Measurements from ENCODE around the gene FMO5.

DNA sequence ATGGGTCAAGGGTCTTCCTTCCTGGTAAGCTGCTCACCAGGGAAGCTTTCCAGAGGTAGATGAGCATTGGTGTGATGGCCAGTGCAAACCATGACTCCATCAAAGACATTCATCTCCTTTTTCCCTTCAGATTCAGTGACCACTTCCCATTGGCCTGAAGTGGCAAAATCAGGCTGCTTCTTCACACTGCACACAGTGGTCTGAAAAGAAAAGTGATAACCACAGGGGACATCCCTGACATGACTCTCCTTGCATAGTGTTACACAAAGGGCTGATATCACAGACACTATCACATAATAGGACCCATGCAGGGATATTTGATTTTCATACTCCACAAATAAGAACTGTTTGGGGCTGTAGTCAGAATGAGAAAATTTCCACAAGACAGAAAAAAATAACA is 11.9 kb downstream of the FMO5 start:
- TF ChIP-seq, protein P1, sequence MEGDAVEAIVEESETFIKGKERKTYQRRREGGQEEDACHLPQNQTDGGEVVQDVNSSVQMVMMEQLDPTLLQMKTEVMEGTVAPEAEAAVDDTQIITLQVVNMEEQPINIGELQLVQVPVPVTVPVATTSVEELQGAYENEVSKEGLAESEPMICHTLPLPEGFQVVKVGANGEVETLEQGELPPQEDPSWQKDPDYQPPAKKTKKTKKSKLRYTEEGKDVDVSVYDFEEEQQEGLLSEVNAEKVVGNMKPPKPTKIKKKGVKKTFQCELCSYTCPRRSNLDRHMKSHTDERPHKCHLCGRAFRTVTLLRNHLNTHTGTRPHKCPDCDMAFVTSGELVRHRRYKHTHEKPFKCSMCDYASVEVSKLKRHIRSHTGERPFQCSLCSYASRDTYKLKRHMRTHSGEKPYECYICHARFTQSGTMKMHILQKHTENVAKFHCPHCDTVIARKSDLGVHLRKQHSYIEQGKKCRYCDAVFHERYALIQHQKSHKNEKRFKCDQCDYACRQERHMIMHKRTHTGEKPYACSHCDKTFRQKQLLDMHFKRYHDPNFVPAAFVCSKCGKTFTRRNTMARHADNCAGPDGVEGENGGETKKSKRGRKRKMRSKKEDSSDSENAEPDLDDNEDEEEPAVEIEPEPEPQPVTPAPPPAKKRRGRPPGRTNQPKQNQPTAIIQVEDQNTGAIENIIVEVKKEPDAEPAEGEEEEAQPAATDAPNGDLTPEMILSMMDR (IDR thresholded peaks at IDR 0.05) = no peak
- TF ChIP-seq POLR2A (IDR thresholded peaks at IDR 0.05) = no peak

Measured in right lobe of liver (tissue), 4 donors.